H1 (cell line): ENCODE measurements around the gene NEDD8. TPM values are rescaled to one million over a fixed set of nuclear protein-coding genes. Genes with fewer than 3 reads are reported as not detected.

Source experiments
- CTCF ChIA-PET: fragments of 300-600 bp; sonication (Branson Sonifier 250); formaldehyde crosslinking; loops from one replicate; lab custom pipeline; 2021; ENCODE audit not compliant: partially characterized antibody; lab: Charles Lee
- POLR2A ChIA-PET: fragments of 300-600 bp; sonication (Branson Sonifier 250); formaldehyde crosslinking; loops from one replicate; lab custom pipeline; 2021; ENCODE audit warnings: inconsistent platforms; ENCODE audit not compliant: partially characterized antibody; lab: Charles Lee
- DNase-seq, 2 experiments: peaks; one replicate each; pipeline versions ENCODE4 v3.0.0 to v3.0.0-alpha.2; 2010 to 2022; ENCODE audit warnings: low spot score in 2 of 2, low read depth in 1 of 2, mixed read lengths in 1 of 2
- FAIRE-seq: peaks from 2 replicates; lab custom pipeline; 2011; peaks lifted over from hg19 to GRCh38; lab: Jason Lieb, UNC
- H2AFZ ChIP-seq: 2 replicates; pipeline ENCODE4 v1.8.1; 2012; ENCODE audit warnings: low read length, inconsistent platforms
- H2AK5ac ChIP-seq: 2 replicates; pipeline ENCODE4 v1.6.1; 2013; ENCODE audit warnings: low read depth, low read length
- H2BK120ac ChIP-seq: replicated peaks from 2 replicates; pipeline ENCODE3; 2013; ENCODE audit warnings: low read depth, low read length, inconsistent platforms
- H2BK12ac ChIP-seq: 2 replicates; pipeline ENCODE4 v1.6.1; 2013; ENCODE audit warnings: low read depth, low read length
- H2BK15ac ChIP-seq: 2 replicates; pipeline ENCODE4 v1.6.1; 2013; ENCODE audit warnings: low read length
- H2BK20ac ChIP-seq: 2 replicates; pipeline ENCODE4 v1.6.1; 2013; ENCODE audit warnings: low read length
- H2BK5ac ChIP-seq: 2 replicates; pipeline ENCODE4 v1.6.1; 2013; ENCODE audit warnings: low read depth, low read length
- H3K14ac ChIP-seq: 2 replicates; pipeline ENCODE4 v1.6.1; 2013; ENCODE audit warnings: inconsistent platforms; ENCODE audit not compliant: insufficient read length
- H3K18ac ChIP-seq: 2 replicates; pipeline ENCODE4 v1.6.1; 2013; ENCODE audit warnings: low read length; ENCODE audit errors: extremely low read depth
- H3K23ac ChIP-seq: 2 replicates; pipeline ENCODE4 v1.6.1; 2013; ENCODE audit warnings: inconsistent platforms; ENCODE audit not compliant: insufficient read length
- H3K23me2 ChIP-seq: 2 replicates; pipeline ENCODE4 v1.6.1; 2013; ENCODE audit warnings: low read depth, low read length
- H3K27ac ChIP-seq: 2 replicates; pipeline ENCODE4 v1.6.1; 2011; ENCODE audit warnings: low read depth, low read length, inconsistent platforms
- H3K27me3 ChIP-seq, 4 experiments: replicated peaks in 1 of 4; 1 replicate in 1 of 4; 2 replicates in 3 of 4; pipeline versions ENCODE4 v1.6.1 to v1.8.1; 2011 to 2013; ENCODE audit warnings: low read length in 3 of 4, mild to moderate bottlenecking in 3 of 4, inconsistent platforms in 2 of 4, mixed read lengths in 2 of 4, moderate library complexity in 1 of 4; ENCODE audit not compliant: control insufficient read depth in 3 of 4, insufficient read depth in 3 of 4; ENCODE audit errors: extremely low read depth in 1 of 4
- H3K36me3 ChIP-seq, 4 experiments: 2 replicates each; pipeline versions ENCODE4 v1.6.1 to v1.8.1; 2011 to 2013; ENCODE audit warnings: mild to moderate bottlenecking in 4 of 4, low read length in 3 of 4, moderate library complexity in 2 of 4, control low read depth in 1 of 4, inconsistent platforms in 1 of 4; ENCODE audit not compliant: insufficient read depth in 4 of 4, control insufficient read depth in 2 of 4
- H3K4ac ChIP-seq: replicated peaks from 2 replicates; pipeline ENCODE3; 2013; ENCODE audit warnings: low read length, low read depth, mixed read lengths, inconsistent platforms; ENCODE audit not compliant: insufficient read length
- H3K4me1 ChIP-seq, 4 experiments: replicated peaks in 1 of 4; 1 replicate in 1 of 4; 2 replicates in 3 of 4; pipeline versions ENCODE4 v1.6.1 to v1.8.1; 2011 to 2013; ENCODE audit warnings: low read length in 3 of 4, inconsistent platforms in 2 of 4, mixed read lengths in 1 of 4; ENCODE audit not compliant: insufficient read depth in 4 of 4, control insufficient read depth in 3 of 4
- H3K4me2 ChIP-seq, 2 experiments: 2 replicates each; pipeline versions ENCODE4 v1.6.1 to v1.8.1; 2011 to 2013; ENCODE audit warnings: low read depth in 2 of 2, low read length in 2 of 2, control low read depth in 1 of 2, inconsistent platforms in 1 of 2, mild to moderate bottlenecking in 1 of 2; ENCODE audit not compliant: insufficient read depth in 1 of 2
- H3K4me3 ChIP-seq, 4 experiments: fragments of 200-600, 300-600 bp in 1 of 4; sonication (generic), shearing (Covaris generic), sonication (Bioruptor Twin) in 1 of 4; 2 replicates each; pipeline versions ENCODE4 v1.5.1 to v1.8.1; 2011 to 2016; ENCODE audit warnings: low read length in 4 of 4, low read depth in 3 of 4, control low read depth in 2 of 4, inconsistent platforms in 2 of 4, mild to moderate bottlenecking in 2 of 4, mixed read lengths in 1 of 4, moderate library complexity in 1 of 4; ENCODE audit not compliant: insufficient read depth in 2 of 4; ENCODE audit errors: extremely low read depth in 1 of 4
- H3K56ac ChIP-seq: replicated peaks from 2 replicates; pipeline ENCODE3; 2013; ENCODE audit warnings: low read depth, mild to moderate bottlenecking, mixed read lengths, low read length, inconsistent platforms; ENCODE audit not compliant: insufficient read length
- H3K79me1 ChIP-seq: 2 replicates; pipeline ENCODE4 v1.6.1; 2013; ENCODE audit warnings: low read depth, low read length, control low read depth
- H3K79me2 ChIP-seq, 2 experiments: 2 replicates each; pipeline versions ENCODE4 v1.6.1 to v1.8.1; 2012 to 2013; ENCODE audit warnings: low read length in 2 of 2, mild to moderate bottlenecking in 2 of 2, inconsistent platforms in 1 of 2; ENCODE audit not compliant: insufficient read depth in 2 of 2, control insufficient read depth in 1 of 2
- H3K9ac ChIP-seq, 4 experiments: replicated peaks in 1 of 4; 1 replicate in 1 of 4; 2 replicates in 3 of 4; pipeline versions ENCODE4 v1.6.1 to v1.8.1; 2011 to 2013; ENCODE audit warnings: low read depth in 3 of 4, low read length in 3 of 4, control low read depth in 2 of 4, mild to moderate bottlenecking in 2 of 4, moderate library complexity in 2 of 4, inconsistent platforms in 1 of 4; ENCODE audit errors: extremely low read depth in 1 of 4
- H3K9me3 ChIP-seq, 2 experiments: 2 replicates each; pipeline versions ENCODE4 v1.6.1 to v1.8.1; 2012 to 2013; ENCODE audit warnings: mild to moderate bottlenecking in 2 of 2, moderate library complexity in 2 of 2, control low read depth in 1 of 2, inconsistent platforms in 1 of 2, low read depth in 1 of 2, low read length in 1 of 2, mixed read lengths in 1 of 2; ENCODE audit not compliant: insufficient read depth in 2 of 2
- H4K20me1 ChIP-seq, 2 experiments: replicated peaks in 1 of 2; 2 replicates each; pipeline versions ENCODE3 to v1.8.1; 2011 to 2013; ENCODE audit warnings: inconsistent platforms in 2 of 2, low read length in 2 of 2, mild to moderate bottlenecking in 1 of 2; ENCODE audit not compliant: insufficient read depth in 2 of 2, control insufficient read depth in 1 of 2
- H4K5ac ChIP-seq: 2 replicates; pipeline ENCODE4 v1.6.1; 2013; ENCODE audit warnings: low read length, low read depth, mixed read lengths, inconsistent platforms; ENCODE audit not compliant: insufficient read length
- H4K8ac ChIP-seq: 2 replicates; pipeline ENCODE4 v1.8.0; 2013; ENCODE audit warnings: mild to moderate bottlenecking, moderate library complexity, low read length, inconsistent platforms; ENCODE audit not compliant: insufficient read depth; ENCODE audit errors: extremely low read depth
- H4K91ac ChIP-seq: replicated peaks from 2 replicates; pipeline ENCODE3; 2013; ENCODE audit warnings: low read length, mixed read lengths, inconsistent platforms; ENCODE audit not compliant: insufficient read length
- CEBPB ChIP-seq: IDR thresholded peaks from 2 replicates; pipeline ENCODE4 v1.6.1; 2012; ENCODE audit warnings: low read depth, low read length
- CHD1 ChIP-seq: IDR thresholded peaks from 2 replicates; pipeline ENCODE4 v1.6.1; 2012; ENCODE audit warnings: low read depth, low read length, improper control_type of control experiment
- CHD2 ChIP-seq: IDR thresholded peaks from 2 replicates; pipeline ENCODE4 v1.6.1; 2012; ENCODE audit warnings: low read length, improper control_type of control experiment
- EGR1 ChIP-seq: IDR thresholded peaks from 2 replicates; pipeline ENCODE4 v1.6.1; 2011; ENCODE audit warnings: low read depth, low read length, borderline replicate concordance
- EP300 ChIP-seq, 2 experiments: IDR thresholded peaks; 1 replicate in 1 of 2; 2 replicates in 1 of 2; pipeline ENCODE4 v1.6.1; 2011 to 2012; ENCODE audit warnings: low read depth in 2 of 2, low read length in 2 of 2, mild to moderate bottlenecking in 2 of 2, borderline replicate concordance in 1 of 2, inconsistent platforms in 1 of 2, moderate library complexity in 1 of 2
- MAFK ChIP-seq: IDR thresholded peaks from 2 replicates; pipeline ENCODE4 v1.6.1; 2012; ENCODE audit warnings: low read depth, mild to moderate bottlenecking, improper control_type of control experiment, low read length
- SAP30 ChIP-seq: fragments of 300-600 bp; sonication (generic); IDR thresholded peaks from 2 replicates; pipeline ENCODE4 v1.7.1; 2012; ENCODE audit warnings: low read length, moderate library complexity, mild to moderate bottlenecking, inconsistent platforms; ENCODE audit not compliant: insufficient read depth, insufficient replicate concordance
- SIRT6 ChIP-seq: IDR thresholded peaks from one replicate; pipeline ENCODE4 v1.7.1; 2012; ENCODE audit warnings: low read length, inconsistent platforms
- SP4 ChIP-seq: IDR thresholded peaks from 2 replicates; pipeline ENCODE4 v1.6.1; 2012; ENCODE audit warnings: low read length, inconsistent platforms
- SRF ChIP-seq: IDR thresholded peaks from 2 replicates; pipeline ENCODE4 v1.6.1; 2011; ENCODE audit warnings: mild to moderate bottlenecking, low read depth, low read length, moderate library complexity
- TCF12 ChIP-seq: IDR thresholded peaks from 2 replicates; pipeline ENCODE4 v1.6.1; 2011; ENCODE audit warnings: low read depth, mild to moderate bottlenecking, low read length
- WGBS, 2 experiments: shearing (Covaris generic) in 1 of 2; methylation state at CpG; one replicate each; pipeline versions ENCODE4 v1.1.6 to v1.1.7; 2013 to 2015; ENCODE audit warnings: low lambda C conversion rate in 2 of 2, mixed read lengths in 2 of 2, inconsistent platforms in 1 of 2, low coverage in 1 of 2, missing lambda C conversion rate in 1 of 2; ENCODE audit not compliant: insufficient replicate concordance in 2 of 2, insufficient coverage in 1 of 2, insufficient read length in 1 of 2; ENCODE audit errors: extremely low coverage in 1 of 2, missing lambda C conversion rate in 1 of 2; 5-methylcytosine and 5-hydroxymethylcytosine counted together
- polyA plus RNA-seq, 7 experiments: library from polyadenylated mRNA; depleted of rRNA in 3 of 7; stranded (reverse) in 5 of 7; unstranded in 2 of 7; fragments of >200 nt in 5 of 7; fragments of 200-250 nt in 2 of 7; gene quantifications; 1 replicate in 5 of 7; 2 replicates in 1 of 7; 4 replicates in 1 of 7; pipeline versions ENCODE4 v1.2.1 to v1.2.3, GENCODE V29; 2011 to 2013; ENCODE audit warnings: missing spikeins in 2 of 7, mixed read lengths in 2 of 7
- total RNA-seq: library from RNA; stranded (reverse); fragmentation: NEBNext Ultra II Directional; extraction: Animal tissue kit (Norgen Biotek cat#: 25700); gene quantifications from 2 replicates; pipeline ENCODE4 v1.2.1, GENCODE V29; 2021

Gene NEDD8
- total and polyA plus RNA-seq, 2 of the 8 experiments (the other 6 are each of a cell fraction or from before 2014, with no cell fraction given), result 253 to 317 TPM

DNA sequence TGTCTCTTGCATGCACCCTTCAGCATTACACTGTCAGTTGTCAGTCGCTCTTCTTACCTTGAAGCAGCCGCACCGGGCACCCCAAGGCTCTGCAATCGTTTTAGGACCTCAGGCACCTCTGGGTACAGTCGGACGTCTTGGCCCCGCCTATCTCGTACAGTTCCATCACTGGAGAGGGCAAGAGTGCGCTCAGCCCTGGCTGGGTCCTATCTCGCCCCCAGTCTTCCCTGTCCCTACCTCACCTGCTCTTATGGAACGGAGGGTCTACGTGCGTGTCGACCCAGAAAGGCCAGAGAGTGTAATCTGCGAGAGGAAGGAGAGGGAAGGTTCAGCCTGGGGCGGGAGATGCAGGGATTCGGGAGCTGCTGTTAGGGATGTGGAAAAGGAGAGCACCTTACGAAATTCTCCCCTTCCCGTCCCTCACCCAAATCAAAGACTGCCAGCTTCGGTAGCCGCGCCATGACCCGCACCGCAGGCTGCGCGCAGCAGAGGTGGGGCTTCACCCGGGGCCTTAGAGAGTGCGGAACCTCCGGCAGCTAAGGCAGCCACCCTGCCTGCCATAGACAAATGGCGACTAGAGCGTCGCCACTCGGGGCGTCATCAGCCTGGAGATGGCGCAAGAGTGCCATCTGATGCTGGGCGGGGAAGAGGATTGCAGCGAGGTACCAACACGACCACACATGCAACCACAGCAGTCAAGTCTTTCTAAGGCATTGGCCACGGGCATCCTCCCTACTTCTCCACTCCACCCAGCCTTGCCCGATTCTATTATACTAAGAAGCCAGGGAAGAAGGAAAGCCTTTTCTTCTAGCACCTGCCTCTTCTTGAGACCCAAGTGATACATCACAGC is 16.4 kb downstream of the NEDD8 start, which contains the start of gene MDP1:
Gene MDP1, minus strand, starts transcription at position 572 of the 850 bp plus-strand sequence. Its CDS starts 111 bp downstream, at position 461.
- Histone ChIP-seq H3K36me3 (peaks cover 0 to 9% (median 6%) of the 10 kb centered on the region in 4 experiments; a peak in 6 of 8 replicates), H3K79me1 (no peaks in the 10 kb centered on the region), H2BK20ac (no peak within 1 kb of the TSS), H2BK12ac (no peak within 1 kb of the TSS), H4K91ac (peak within 1 kb of the TSS; percentile 71), H2AK5ac (no peak within 1 kb of the TSS), H4K20me1 (peaks cover 0 to 1% of the 10 kb centered on the region in 2 experiments), H3K4me3 (peak within 1 kb of the TSS; percentile 77 to 94 (median 84)), H2BK5ac (peak within 1 kb of the TSS; percentile 78), H2AFZ (peak within 1 kb of the TSS; percentile 21; the same call in 1 of the 2 replicates), H4K5ac (peak within 1 kb of the TSS; percentile 43), H3K14ac (no peak within 1 kb of the TSS), H3K4me2 (peak within 1 kb of the TSS; percentile 70 to 86), H2BK15ac (0 out of 2 replicates have a peak within 1 kb of the TSS, but pooled peaks have one; percentile 66), H3K4ac (peak within 1 kb of the TSS; percentile 55), H3K4me1 (peaks cover 0 to 5% (median 2%) of the 10 kb centered on the region in 4 experiments; a peak in 1 of 7 replicates), H4K8ac (peak within 1 kb of the TSS; percentile 84), H2BK120ac (no peak within 1 kb of the TSS), H3K56ac (peak within 1 kb of the TSS; percentile 27), H3K27me3 (no peaks in the 10 kb centered on the region), H3K23me2 (peaks cover 8% of the 10 kb centered on the region), H3K79me2 (peaks cover 0 to 9% of the 10 kb centered on the region in 2 experiments; a peak in 2 of 4 replicates), H3K27ac (peak within 1 kb of the TSS; percentile 72), H3K9me3 (no peaks in the 10 kb centered on the region), H3K9ac (peak within 1 kb of the TSS; percentile 76 to 84 (median 78)), H3K23ac (no peak within 1 kb of the TSS), H3K18ac (no peak within 1 kb of the TSS)
- FAIRE-seq (peak; percentile 55), DNase-seq (peak; percentile 73 to 82)
- ChIA-PET CTCF (interaction anchor here (0.5 to 2.1 kb wide), 19 partner anchors 9 to 1914 kb away, joined by 3 to 7 read pairs (median 4); partner anchors contain the start of genes CIDEB, TINF2 and TM9SF1), POLR2A (interaction anchor here (0.6 to 11.1 kb wide), 20 partner anchors 9 to 129 kb away, joined by 3 to 119 read pairs (median 4); partner anchors contain the start of genes GMPR2, IPO4, RABGGTA and TINF2)
- 3% methylated on average over 39 of the region's 40 CpGs; no CpG with 5 or more reads in 1 of the 2 experiments for WGBS, 2 experiments
- TF ChIP-seq CHD2 (peak; percentile 48; the same call in 1 of the 2 replicates), TCF12 (no peak), SAP30 (no peak), EGR1 (peak; percentile 56; the same call in 1 of the 2 replicates), SIRT6 (no peak), MAFK (no peak), CHD1 (no peak), EP300 (IDR thresholded peaks at IDR 0.05; ENCODE audit: borderline replicate concordance in 1 of 2, low read depth in 2 of 2, low read length in 2 of 2) (no peak), SP4 (no peak), CEBPB (peak; percentile 97), SRF (no peak)
